ENCODE measurements around the gene KRT13. TPM values are rescaled to one million over a fixed set of nuclear protein-coding genes. Genes with fewer than 3 reads are reported as not detected.

Gene KRT13
- total and polyA plus RNA-seq, 2 donors, result 75.9 to 81.7 TPM

GRCh38 chr17:41475421-41475820 is 30.0 kb downstream of the KRT13 start:
- WGBS, result over 99% methylated on average over 4 of the region's 4 CpGs
- DNase-seq (ENCODE audit: low read depth in 6 of 9, low spot score in 9 of 9), result no peak
- Histone ChIP-seq H3K36me3 (ENCODE audit: control insufficient read depth in 2 of 2, insufficient read depth in 2 of 2, low read length in 1 of 2) (no peaks in the 10 kb centered on the region), H3K27me3 (ENCODE audit: control insufficient read depth in 2 of 2, insufficient read depth in 1 of 2, low read length in 1 of 2) (peaks cover 0 to 2% of the 10 kb centered on the region in 2 donors), H3K4me1 (ENCODE audit: control insufficient read depth in 2 of 2, insufficient read depth in 2 of 2, low read length in 2 of 2) (no peaks in the 10 kb centered on the region), H3K4me3 (ENCODE audit: low read length in 2 of 2) (no peak overlapping the region), H3K9me3 (ENCODE audit: control insufficient read depth in 2 of 2, insufficient read depth in 1 of 2, low read length in 1 of 2) (no peaks in the 10 kb centered on the region), H3K27ac (ENCODE audit: low read depth in 1 of 2, low read length in 1 of 2) (no peak overlapping the region)

- no peak for DNase-seq (ENCODE audit: low read depth in 6 of 9, low spot score in 9 of 9)
- H3K27me3 ChIP-seq (ENCODE audit: control insufficient read depth in 2 of 2, insufficient read depth in 1 of 2, low read length in 1 of 2), result peaks cover 0 to 2% of the 10 kb centered on the region in 2 donors
- H3K4me3 ChIP-seq (ENCODE audit: low read length in 2 of 2), result no peak overlapping the region
- H3K27ac ChIP-seq (ENCODE audit: low read depth in 1 of 2, low read length in 1 of 2), result no peak overlapping the region
- no peaks in the 10 kb centered on the region for H3K4me1 ChIP-seq (ENCODE audit: control insufficient read depth in 2 of 2, insufficient read depth in 2 of 2, low read length in 2 of 2)
- no peaks in the 10 kb centered on the region for H3K36me3 ChIP-seq (ENCODE audit: control insufficient read depth in 2 of 2, insufficient read depth in 2 of 2, low read length in 1 of 2)
- WGBS, result 88% methylated on average over 8 of the region's 8 CpGs
- no peaks in the 10 kb centered on the region for H3K9me3 ChIP-seq (ENCODE audit: control insufficient read depth in 2 of 2, insufficient read depth in 1 of 2, low read length in 1 of 2)
Measured at GRCh38 chr17:41474863-41475262, 30.5 kb downstream of the KRT13 start.

- no peak overlapping the region for H3K27ac ChIP-seq (ENCODE audit: low read depth in 1 of 2, low read length in 1 of 2)
- no peaks in the 10 kb centered on the region for H3K36me3 ChIP-seq (ENCODE audit: control insufficient read depth in 2 of 2, insufficient read depth in 2 of 2, low read length in 1 of 2)
- no peak for DNase-seq (ENCODE audit: low read depth in 6 of 9, low spot score in 9 of 9)
- H3K4me3 ChIP-seq (ENCODE audit: low read length in 2 of 2), result no peak overlapping the region
- H3K4me1 ChIP-seq (ENCODE audit: control insufficient read depth in 2 of 2, insufficient read depth in 2 of 2, low read length in 2 of 2), result no peaks in the 10 kb centered on the region
- H3K9me3 ChIP-seq (ENCODE audit: control insufficient read depth in 2 of 2, insufficient read depth in 1 of 2, low read length in 1 of 2), result no peaks in the 10 kb centered on the region
- H3K27me3 ChIP-seq (ENCODE audit: control insufficient read depth in 2 of 2, insufficient read depth in 1 of 2, low read length in 1 of 2), result no peaks in the 10 kb centered on the region
Measured at GRCh38 chr17:41468346-41468745, 37.1 kb downstream of the KRT13 start.

GRCh38 chr17:41467561-41467960 is 37.9 kb downstream of the KRT13 start:
- Histone ChIP-seq H3K36me3 (ENCODE audit: control insufficient read depth in 2 of 2, insufficient read depth in 2 of 2, low read length in 1 of 2) (no peaks in the 10 kb centered on the region), H3K4me3 (ENCODE audit: low read length in 2 of 2) (no peak overlapping the region), H3K4me1 (ENCODE audit: control insufficient read depth in 2 of 2, insufficient read depth in 2 of 2, low read length in 2 of 2) (no peaks in the 10 kb centered on the region), H3K27ac (ENCODE audit: low read depth in 1 of 2, low read length in 1 of 2) (no peak overlapping the region), H3K9me3 (ENCODE audit: control insufficient read depth in 2 of 2, insufficient read depth in 1 of 2, low read length in 1 of 2) (no peaks in the 10 kb centered on the region), H3K27me3 (ENCODE audit: control insufficient read depth in 2 of 2, insufficient read depth in 1 of 2, low read length in 1 of 2) (no peaks in the 10 kb centered on the region)
- no peak for DNase-seq (ENCODE audit: low read depth in 6 of 9, low spot score in 9 of 9)
- 83% methylated on average over 4 of the region's 4 CpGs for WGBS

- H3K27ac ChIP-seq (ENCODE audit: low read depth in 1 of 2, low read length in 1 of 2), result no peak within 1 kb of the TSS
- no peaks in the 10 kb centered on the region for H3K9me3 ChIP-seq (ENCODE audit: control insufficient read depth in 2 of 2, insufficient read depth in 1 of 2, low read length in 1 of 2)
- H3K36me3 ChIP-seq (ENCODE audit: control insufficient read depth in 2 of 2, insufficient read depth in 2 of 2, low read length in 1 of 2), result no peaks in the 10 kb centered on the region
- 95% methylated on average over 14 of the region's 14 CpGs for WGBS
- H3K27me3 ChIP-seq (ENCODE audit: control insufficient read depth in 2 of 2, insufficient read depth in 1 of 2, low read length in 1 of 2), result no peaks in the 10 kb centered on the region
- no peak within 1 kb of the TSS for H3K4me3 ChIP-seq (ENCODE audit: low read length in 2 of 2)
- no peaks in the 10 kb centered on the region for H3K4me1 ChIP-seq (ENCODE audit: control insufficient read depth in 2 of 2, insufficient read depth in 2 of 2, low read length in 2 of 2)
- DNase-seq (ENCODE audit: low read depth in 6 of 9, low spot score in 9 of 9), result no peak
Measured at GRCh38 chr17:41466988-41467387, 38.4 kb downstream of the KRT13 start, which contains the start of gene KRT32. TSS of gene KRT32 (minus strand) at chr17:41467386. CDS start at chr17:41467325, 61 bp downstream.

- peak in 2 of 9 donors; percentile 1 to 28 for DNase-seq (ENCODE audit: low read depth in 6 of 9, low spot score in 9 of 9)
- no peaks in the 10 kb centered on the region for H3K4me1 ChIP-seq (ENCODE audit: control insufficient read depth in 2 of 2, insufficient read depth in 2 of 2, low read length in 2 of 2)
- H3K27me3 ChIP-seq (ENCODE audit: control insufficient read depth in 2 of 2, insufficient read depth in 1 of 2, low read length in 1 of 2), result no peaks in the 10 kb centered on the region
- peak overlapping the region in 1 of 2 donors; percentile 51 for H3K27ac ChIP-seq (ENCODE audit: low read depth in 1 of 2, low read length in 1 of 2)
- H3K36me3 ChIP-seq (ENCODE audit: control insufficient read depth in 2 of 2, insufficient read depth in 2 of 2, low read length in 1 of 2), result no peaks in the 10 kb centered on the region
- H3K9me3 ChIP-seq (ENCODE audit: control insufficient read depth in 2 of 2, insufficient read depth in 1 of 2, low read length in 1 of 2), result no peaks in the 10 kb centered on the region
- 85% methylated on average over 6 of the region's 6 CpGs for WGBS
- H3K4me3 ChIP-seq (ENCODE audit: low read length in 2 of 2), result no peak overlapping the region
Measured at GRCh38 chr17:41464682-41465081, 40.7 kb downstream of the KRT13 start.

- no peak for DNase-seq (ENCODE audit: low read depth in 6 of 9, low spot score in 9 of 9)
- 88% methylated on average over 11 of the region's 11 CpGs for WGBS
- Histone ChIP-seq H3K9me3 (ENCODE audit: control insufficient read depth in 2 of 2, insufficient read depth in 1 of 2, low read length in 1 of 2) (no peaks in the 10 kb centered on the region), H3K4me3 (ENCODE audit: low read length in 2 of 2) (no peak overlapping the region), H3K36me3 (ENCODE audit: control insufficient read depth in 2 of 2, insufficient read depth in 2 of 2, low read length in 1 of 2) (no peaks in the 10 kb centered on the region), H3K4me1 (ENCODE audit: control insufficient read depth in 2 of 2, insufficient read depth in 2 of 2, low read length in 2 of 2) (no peaks in the 10 kb centered on the region), H3K27me3 (ENCODE audit: control insufficient read depth in 2 of 2, insufficient read depth in 1 of 2, low read length in 1 of 2) (no peaks in the 10 kb centered on the region), H3K27ac (ENCODE audit: low read depth in 1 of 2, low read length in 1 of 2) (peak overlapping the region in 1 of 2 donors; percentile 51)
Measured at GRCh38 chr17:41464173-41464572, 41.2 kb downstream of the KRT13 start.

GRCh38 chr17:41463746-41464145 is 41.7 kb downstream of the KRT13 start:
- H3K36me3 ChIP-seq (ENCODE audit: control insufficient read depth in 2 of 2, insufficient read depth in 2 of 2, low read length in 1 of 2), result no peaks in the 10 kb centered on the region
- no peaks in the 10 kb centered on the region for H3K27me3 ChIP-seq (ENCODE audit: control insufficient read depth in 2 of 2, insufficient read depth in 1 of 2, low read length in 1 of 2)
- no peak for DNase-seq (ENCODE audit: low read depth in 6 of 9, low spot score in 9 of 9)
- 96% methylated on average over 8 of the region's 8 CpGs for WGBS
- no peak overlapping the region for H3K27ac ChIP-seq (ENCODE audit: low read depth in 1 of 2, low read length in 1 of 2)
- no peaks in the 10 kb centered on the region for H3K4me1 ChIP-seq (ENCODE audit: control insufficient read depth in 2 of 2, insufficient read depth in 2 of 2, low read length in 2 of 2)
- H3K4me3 ChIP-seq (ENCODE audit: low read length in 2 of 2), result no peak overlapping the region
- no peaks in the 10 kb centered on the region for H3K9me3 ChIP-seq (ENCODE audit: control insufficient read depth in 2 of 2, insufficient read depth in 1 of 2, low read length in 1 of 2)

GRCh38 chr17:41462705-41463104 is 42.7 kb downstream of the KRT13 start:
- no peak overlapping the region for H3K4me3 ChIP-seq (ENCODE audit: low read length in 2 of 2)
- H3K27me3 ChIP-seq (ENCODE audit: control insufficient read depth in 2 of 2, insufficient read depth in 1 of 2, low read length in 1 of 2), result no peaks in the 10 kb centered on the region
- H3K4me1 ChIP-seq (ENCODE audit: control insufficient read depth in 2 of 2, insufficient read depth in 2 of 2, low read length in 2 of 2), result no peaks in the 10 kb centered on the region
- no peaks in the 10 kb centered on the region for H3K36me3 ChIP-seq (ENCODE audit: control insufficient read depth in 2 of 2, insufficient read depth in 2 of 2, low read length in 1 of 2)
- no peaks in the 10 kb centered on the region for H3K9me3 ChIP-seq (ENCODE audit: control insufficient read depth in 2 of 2, insufficient read depth in 1 of 2, low read length in 1 of 2)
- 87% methylated on average over 15 of the region's 15 CpGs for WGBS
- no peak overlapping the region for H3K27ac ChIP-seq (ENCODE audit: low read depth in 1 of 2, low read length in 1 of 2)
- no peak for DNase-seq (ENCODE audit: low read depth in 6 of 9, low spot score in 9 of 9)

GRCh38 chr17:41457676-41458075 is 47.7 kb downstream of the KRT13 start:
- Histone ChIP-seq H3K4me3 (ENCODE audit: low read length in 2 of 2) (no peak overlapping the region), H3K36me3 (ENCODE audit: control insufficient read depth in 2 of 2, insufficient read depth in 2 of 2, low read length in 1 of 2) (no peaks in the 10 kb centered on the region), H3K27ac (ENCODE audit: low read depth in 1 of 2, low read length in 1 of 2) (peak overlapping the region in 1 of 2 donors; percentile 58), H3K9me3 (ENCODE audit: control insufficient read depth in 2 of 2, insufficient read depth in 1 of 2, low read length in 1 of 2) (no peaks in the 10 kb centered on the region), H3K27me3 (ENCODE audit: control insufficient read depth in 2 of 2, insufficient read depth in 1 of 2, low read length in 1 of 2) (peaks cover 0 to 2% of the 10 kb centered on the region in 2 donors), H3K4me1 (ENCODE audit: control insufficient read depth in 2 of 2, insufficient read depth in 2 of 2, low read length in 2 of 2) (peaks cover 0 to 9% of the 10 kb centered on the region in 2 donors)
- WGBS, result 87% methylated on average over 4 of the region's 4 CpGs
- peak in 2 of 9 donors; percentile 0 to 22 for DNase-seq (ENCODE audit: low read depth in 6 of 9, low spot score in 9 of 9)

All from thymus (tissue), 11 donors.